ENCODE results near the gene NAB2. TPM values are rescaled to one million over a fixed set of nuclear protein-coding genes. Genes with fewer than 3 reads are reported as not detected.
A peak's percentile ranks its signal among the peaks of the same experiment; 100 is the strongest.

The NAB2 gene
- polyA plus RNA-seq, 1 of the 3 experiments (the other 2 are of a cell fraction): 23.7 TPM

DNA sequence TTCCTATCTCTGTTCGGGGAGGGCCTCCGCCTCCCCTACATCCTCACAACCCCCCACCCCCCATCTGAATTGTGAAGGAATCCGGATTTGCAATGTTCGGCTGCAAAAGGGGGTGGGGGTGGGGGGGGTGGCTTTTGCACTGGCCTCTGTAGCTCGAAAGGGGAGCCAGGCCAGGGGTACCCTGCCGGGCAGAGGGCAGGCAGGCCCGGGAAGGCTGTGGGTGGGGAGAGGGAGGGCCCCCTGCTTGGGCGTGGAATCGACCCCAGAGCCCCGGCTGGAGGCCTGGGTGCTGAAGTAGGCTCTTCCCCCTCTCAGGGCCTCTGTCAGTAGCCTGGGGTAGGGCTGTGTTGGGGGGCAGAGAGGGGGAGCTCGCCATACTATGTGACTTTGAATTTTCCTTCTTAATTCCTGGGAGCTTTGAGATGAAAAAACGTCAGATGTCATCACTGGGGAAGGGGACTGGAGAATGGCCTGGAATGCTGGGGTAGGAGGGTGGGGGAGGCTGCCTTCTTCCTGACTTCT is 40.5 kb downstream of the NAB2 start:
- Histone ChIP-seq H3K27ac (ENCODE audit: low read depth in 2 of 2, low read length in 1 of 2) (peak overlapping the region in 1 of 2 experiments; percentile 88; a peak in 2 of 4 replicates), H2AFZ (ENCODE audit: low read depth) (peak overlapping the region; percentile 38; the same call in 1 of the 2 replicates), H4K20me1 (ENCODE audit: insufficient read depth) (peaks cover 34% of the 10 kb centered on the region), H3K36me3 (replicated peaks in 1 of 2; ENCODE audit: control insufficient read depth in 1 of 2, insufficient read depth in 2 of 2, low read length in 1 of 2) (no peaks in the 10 kb centered on the region), H3K79me2 (ENCODE audit: insufficient read depth) (peaks cover 55% of the 10 kb centered on the region), H3K9me2 (no peaks in the 10 kb centered on the region), H3K4me1 (ENCODE audit: control insufficient read depth in 1 of 2, insufficient read depth in 2 of 2, low read depth in 1 of 2, low read length in 1 of 2) (peaks cover 35 to 53% of the 10 kb centered on the region in 2 experiments), H3K4me3 (ENCODE audit: low read depth in 2 of 2, low read length in 1 of 2) (peak overlapping the region; percentile 87 to 96), H3K27me3 (ENCODE audit: insufficient read depth) (no peaks in the 10 kb centered on the region), H3K9me3 (no peaks in the 10 kb centered on the region), H3K4me2 (peak overlapping the region; percentile 99), H3K9ac (peak overlapping the region; percentile 80), H3F3A (replicated peaks; ENCODE audit: insufficient read depth) (peaks cover 5% of the 10 kb centered on the region)
- CTCF ChIA-PET: interaction anchor here (0.8 to 23.5 kb wide), 12 partner anchors 12 to 114 kb away, joined by 3 to 643 read pairs (median 8); partner anchors contain the start of genes LRP1-AS and STAT6
- 18% methylated on average over 9 of the region's 12 CpGs for WGBS (ENCODE audit: low lambda C conversion rate)
- POLR2A ChIA-PET: interaction anchor here (2.3 to 3.4 kb wide), 2 partner anchors 13 to 45 kb away, joined by 4 to 23 read pairs; no protein-coding TSS in a partner anchor
- TF ChIP-seq ELF1 (IDR thresholded peaks at IDR 0.05) (no peak), FOSL2 (IDR thresholded peaks at IDR 0.05; ENCODE audit: borderline replicate concordance, low read depth) (no peak), EP300 (IDR thresholded peaks at IDR 0.05; ENCODE audit: borderline replicate concordance in 1 of 2, low read depth in 1 of 2, low read length in 1 of 2) (no peak), GABPA (IDR thresholded peaks at IDR 0.05; ENCODE audit: low read depth) (no peak), MEF2A (IDR thresholded peaks at IDR 0.05; ENCODE audit: borderline replicate concordance, low read depth) (no peak), IRF3 (IDR thresholded peaks at IDR 0.05; ENCODE audit: low read depth, low read length) (no peak), POLR2AphosphoS5 (IDR thresholded peaks at IDR 0.05; ENCODE audit: low read depth, low read length) (no peak), TAF1 (IDR thresholded peaks at IDR 0.05; ENCODE audit: borderline replicate concordance, low read depth, low read length) (no peak), JUND (IDR thresholded peaks at IDR 0.05) (no peak)
- TF ChIP-seq, protein P1, sequence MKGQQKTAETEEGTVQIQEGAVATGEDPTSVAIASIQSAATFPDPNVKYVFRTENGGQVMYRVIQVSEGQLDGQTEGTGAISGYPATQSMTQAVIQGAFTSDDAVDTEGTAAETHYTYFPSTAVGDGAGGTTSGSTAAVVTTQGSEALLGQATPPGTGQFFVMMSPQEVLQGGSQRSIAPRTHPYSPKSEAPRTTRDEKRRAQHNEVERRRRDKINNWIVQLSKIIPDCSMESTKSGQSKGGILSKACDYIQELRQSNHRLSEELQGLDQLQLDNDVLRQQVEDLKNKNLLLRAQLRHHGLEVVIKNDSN (IDR thresholded peaks at IDR 0.05; ENCODE audit: borderline replicate concordance, low read depth): no peak
- peak; percentile 66 for DNase-seq

GRCh38 chr12:57129889-57130288 is 41.0 kb downstream of the NAB2 start:
- POLR2A ChIA-PET: interaction anchor here (2.3 kb wide), 1 partner anchor 12 kb away, joined by 4 read pairs; no protein-coding TSS in a partner anchor
- Histone ChIP-seq H4K20me1 (ENCODE audit: insufficient read depth) (peaks cover 35% of the 10 kb centered on the region), H3K4me3 (ENCODE audit: low read depth in 2 of 2, low read length in 1 of 2) (peak overlapping the region; percentile 87 to 96), H3K27ac (ENCODE audit: low read depth in 2 of 2, low read length in 1 of 2) (peak overlapping the region in 1 of 2 experiments; percentile 23; a peak in 1 of 4 replicates), H3K4me1 (ENCODE audit: control insufficient read depth in 1 of 2, insufficient read depth in 2 of 2, low read depth in 1 of 2, low read length in 1 of 2) (peaks cover 35 to 54% of the 10 kb centered on the region in 2 experiments), H3K9ac (peak overlapping the region; percentile 80), H3K4me2 (peak overlapping the region; percentile 99), H2AFZ (ENCODE audit: low read depth) (no peak overlapping the region), H3K79me2 (ENCODE audit: insufficient read depth) (peaks cover 58% of the 10 kb centered on the region), H3F3A (replicated peaks; ENCODE audit: insufficient read depth) (peaks cover 5% of the 10 kb centered on the region), H3K9me3 (no peaks in the 10 kb centered on the region), H3K27me3 (ENCODE audit: insufficient read depth) (no peaks in the 10 kb centered on the region), H3K9me2 (no peaks in the 10 kb centered on the region), H3K36me3 (replicated peaks in 1 of 2; ENCODE audit: control insufficient read depth in 1 of 2, insufficient read depth in 2 of 2, low read length in 1 of 2) (no peaks in the 10 kb centered on the region)
- CTCF ChIA-PET: interaction anchor here (1.2 to 23.5 kb wide), 6 partner anchors 11 to 84 kb away, joined by 4 to 643 read pairs (median 12); partner anchors contain the start of gene LRP1-AS
- DNase-seq: peak; percentile 17
- TF ChIP-seq CHD2 (IDR thresholded peaks at IDR 0.05; ENCODE audit: low read length, partially characterized antibody) (no peak), RFX5 (IDR thresholded peaks at IDR 0.05; ENCODE audit: low read length) (no peak), MXI1 (IDR thresholded peaks at IDR 0.05; ENCODE audit: low read depth, low read length) (no peak)
